Hematopoietic multipotent progenitor cell treated with erythropoietin and hydrocortisone succinate and interleukin-3 and kit ligand, for 4 days (in vitro differentiated cells): Measurements from ENCODE around the gene DUSP2.

Experiments used
- DNase-seq: peaks from one replicate; pipeline ENCODE4 v3.0.0-alpha.2; 2015

The DUSP2 gene

GRCh38 chr2:96098900-96099590 is 46.2 kb downstream of the DUSP2 start:
- DNase-seq = no peak

- DNase-seq = no peak
Measured at GRCh38 chr2:96097951-96098823, 47.1 kb downstream of the DUSP2 start.

GRCh38 chr2:96097441-96097840 is 47.8 kb downstream of the DUSP2 start:
- DNase-seq = no peak

- peak; percentile 53 for DNase-seq
Measured at GRCh38 chr2:96095116-96095636, 50.1 kb downstream of the DUSP2 start.

- no peak for DNase-seq
Measured at GRCh38 chr2:96093528-96093927, 51.7 kb downstream of the DUSP2 start.
